Prostate gland (tissue), 2 donors: ENCODE results near the gene PAQR7.

Experiments
- POLR2AphosphoS5 ChIP-seq: sonication (generic); formaldehyde crosslinking; IDR thresholded peaks from one replicate; pipeline ENCODE4 v1.6.1; 2017; ENCODE audit warnings: antibody characterized with exemption
- TF ChIP-seq, protein P1 (sequence below), 4 experiments: fragments of 200-600 bp in 2 of 4; fragments of 450-650 bp in 2 of 4; sonication (generic) in 2 of 4; IDR thresholded peaks; 1 replicate in 3 of 4; 2 replicates in 1 of 4; pipeline ENCODE4 v1.5.1; 2016 to 2019; ENCODE audit warnings: antibody characterized with exemption in 4 of 4, mild to moderate bottlenecking in 2 of 4, moderate library complexity in 2 of 4

- TF ChIP-seq, protein P1, sequence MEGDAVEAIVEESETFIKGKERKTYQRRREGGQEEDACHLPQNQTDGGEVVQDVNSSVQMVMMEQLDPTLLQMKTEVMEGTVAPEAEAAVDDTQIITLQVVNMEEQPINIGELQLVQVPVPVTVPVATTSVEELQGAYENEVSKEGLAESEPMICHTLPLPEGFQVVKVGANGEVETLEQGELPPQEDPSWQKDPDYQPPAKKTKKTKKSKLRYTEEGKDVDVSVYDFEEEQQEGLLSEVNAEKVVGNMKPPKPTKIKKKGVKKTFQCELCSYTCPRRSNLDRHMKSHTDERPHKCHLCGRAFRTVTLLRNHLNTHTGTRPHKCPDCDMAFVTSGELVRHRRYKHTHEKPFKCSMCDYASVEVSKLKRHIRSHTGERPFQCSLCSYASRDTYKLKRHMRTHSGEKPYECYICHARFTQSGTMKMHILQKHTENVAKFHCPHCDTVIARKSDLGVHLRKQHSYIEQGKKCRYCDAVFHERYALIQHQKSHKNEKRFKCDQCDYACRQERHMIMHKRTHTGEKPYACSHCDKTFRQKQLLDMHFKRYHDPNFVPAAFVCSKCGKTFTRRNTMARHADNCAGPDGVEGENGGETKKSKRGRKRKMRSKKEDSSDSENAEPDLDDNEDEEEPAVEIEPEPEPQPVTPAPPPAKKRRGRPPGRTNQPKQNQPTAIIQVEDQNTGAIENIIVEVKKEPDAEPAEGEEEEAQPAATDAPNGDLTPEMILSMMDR (IDR thresholded peaks at IDR 0.05), result no peak
- peak; percentile 18 for TF ChIP-seq POLR2AphosphoS5
These were observed 3.2 kb upstream of the PAQR7 start for GRCh38 chr1:25878690-25879089.
